MM.1S (cell line): ENCODE results near the gene VPS35.

Experiments
- DNase-seq: peaks from one replicate; pipeline ENCODE4 v3.0.0-alpha.2; 2015
- H2AFZ ChIP-seq: fragments of 300-600 bp; sonication (generic); 2 replicates; pipeline ENCODE4 v1.6.0; 2016; ENCODE audit warnings: antibody characterized with exemption, low read length
- H3F3A ChIP-seq: fragments of 300-600 bp; sonication (generic); 2 replicates; pipeline ENCODE4 v1.6.1; 2016; ENCODE audit warnings: mild to moderate bottlenecking, antibody characterized with exemption, low read length, moderate library complexity, mixed read lengths; ENCODE audit not compliant: insufficient read depth
- H3K27ac ChIP-seq: fragments of 300-600 bp; sonication (generic); 2 replicates; pipeline ENCODE4 v1.5.1; 2016; ENCODE audit warnings: mild to moderate bottlenecking, low read length
- H3K27me3 ChIP-seq: fragments of 300-600 bp; sonication (generic); replicated peaks from 2 replicates; pipeline ENCODE4 v1.6.0; 2016; ENCODE audit warnings: low read length; ENCODE audit not compliant: insufficient read depth
- H3K36me3 ChIP-seq: fragments of 300-600 bp; sonication (generic); replicated peaks from 2 replicates; pipeline ENCODE4 v1.6.1; 2016; ENCODE audit warnings: mild to moderate bottlenecking, low read length, mixed read lengths; ENCODE audit not compliant: insufficient read depth
- H3K4me1 ChIP-seq: fragments of 300-600 bp; sonication (generic); 2 replicates; pipeline ENCODE4 v1.6.1; 2016; ENCODE audit warnings: low read length, mixed read lengths
- H3K4me2 ChIP-seq: fragments of 300-600 bp; sonication (generic); 2 replicates; pipeline ENCODE4 v1.6.0; 2016; ENCODE audit warnings: low read depth, low read length
- H3K4me3 ChIP-seq: fragments of 300-600 bp; sonication (generic); 2 replicates; pipeline ENCODE4 v1.5.1; 2016; ENCODE audit warnings: low read length, mixed read lengths
- H3K79me2 ChIP-seq: fragments of 300-600 bp; sonication (generic); 2 replicates; pipeline ENCODE4 v1.6.1; 2016; ENCODE audit warnings: mixed run types, low read length, mixed read lengths
- H3K9ac ChIP-seq: fragments of 300-600 bp; sonication (generic); 2 replicates; pipeline ENCODE4 v1.6.1; 2016; ENCODE audit warnings: low read length, mixed read lengths
- H3K9me2 ChIP-seq: fragments of 300-600 bp; sonication (generic); replicated peaks from 2 replicates; pipeline ENCODE4 v1.6.1; 2016; ENCODE audit warnings: mild to moderate bottlenecking, low read length, mixed read lengths; ENCODE audit not compliant: insufficient read depth
- H3K9me3 ChIP-seq: fragments of 300-600 bp; sonication (generic); replicated peaks from 2 replicates; pipeline ENCODE4 v1.6.1; 2016; ENCODE audit warnings: mild to moderate bottlenecking, low read length, mixed read lengths; ENCODE audit not compliant: insufficient read depth
- H4K20me1 ChIP-seq: fragments of 300-600 bp; sonication (generic); 2 replicates; pipeline ENCODE4 v1.6.1; 2016; ENCODE audit warnings: mild to moderate bottlenecking, low read length, moderate library complexity, mixed read lengths; ENCODE audit not compliant: insufficient read depth
- EZH2 ChIP-seq: fragments of 300-600 bp; sonication (generic); optimal IDR thresholded peaks from 2 replicates; pipeline ENCODE3; 2017; ENCODE audit warnings: low read depth, mild to moderate bottlenecking, antibody characterized with exemption, low read length, mixed read lengths
- EZH2phosphoT487 ChIP-seq: fragments of 300-600 bp; sonication (generic); IDR thresholded peaks from 2 replicates; pipeline ENCODE4 v1.6.1; 2018; ENCODE audit warnings: antibody characterized with exemption, low read length
- TF ChIP-seq, protein P1 (sequence below): fragments of 300-600 bp; sonication (generic); IDR thresholded peaks from 2 replicates; pipeline ENCODE4 v1.5.1; 2016; ENCODE audit warnings: antibody characterized with exemption, low read length, mixed read lengths

VPS35 gene

DNA sequence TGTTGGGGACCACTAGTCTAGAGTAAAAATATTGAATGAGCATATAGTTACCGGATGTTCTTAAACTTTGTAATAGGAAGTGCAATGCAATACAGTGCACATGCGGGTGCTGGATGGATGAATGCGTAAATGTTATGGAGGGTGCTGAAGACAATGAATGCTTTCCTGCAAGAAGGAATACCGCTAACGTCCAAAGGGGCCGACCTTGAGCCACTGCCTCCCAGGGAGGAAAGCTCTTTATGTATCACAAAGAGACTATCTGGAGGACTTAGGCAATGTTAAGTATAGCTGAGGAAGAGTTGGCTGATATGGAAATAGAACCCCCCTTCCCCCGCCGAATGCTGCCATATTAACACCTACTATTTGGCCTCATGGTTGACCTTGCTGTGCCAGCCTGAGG, 40.3 kb downstream of the VPS35 start:
- Histone ChIP-seq H3K36me3 (no peaks in the 10 kb centered on the region), H3K9me2 (no peaks in the 10 kb centered on the region), H4K20me1 (no peaks in the 10 kb centered on the region), H3K4me3 (no peak overlapping the region), H3K4me2 (no peak overlapping the region), H3K27me3 (no peaks in the 10 kb centered on the region), H3K79me2 (no peaks in the 10 kb centered on the region), H3K9me3 (no peaks in the 10 kb centered on the region), H3K4me1 (no peaks in the 10 kb centered on the region), H3K9ac (no peak overlapping the region), H3F3A (no peaks in the 10 kb centered on the region), H2AFZ (no peak overlapping the region), H3K27ac (no peak overlapping the region)
- no peak for TF ChIP-seq EZH2phosphoT487
- TF ChIP-seq, protein P1, sequence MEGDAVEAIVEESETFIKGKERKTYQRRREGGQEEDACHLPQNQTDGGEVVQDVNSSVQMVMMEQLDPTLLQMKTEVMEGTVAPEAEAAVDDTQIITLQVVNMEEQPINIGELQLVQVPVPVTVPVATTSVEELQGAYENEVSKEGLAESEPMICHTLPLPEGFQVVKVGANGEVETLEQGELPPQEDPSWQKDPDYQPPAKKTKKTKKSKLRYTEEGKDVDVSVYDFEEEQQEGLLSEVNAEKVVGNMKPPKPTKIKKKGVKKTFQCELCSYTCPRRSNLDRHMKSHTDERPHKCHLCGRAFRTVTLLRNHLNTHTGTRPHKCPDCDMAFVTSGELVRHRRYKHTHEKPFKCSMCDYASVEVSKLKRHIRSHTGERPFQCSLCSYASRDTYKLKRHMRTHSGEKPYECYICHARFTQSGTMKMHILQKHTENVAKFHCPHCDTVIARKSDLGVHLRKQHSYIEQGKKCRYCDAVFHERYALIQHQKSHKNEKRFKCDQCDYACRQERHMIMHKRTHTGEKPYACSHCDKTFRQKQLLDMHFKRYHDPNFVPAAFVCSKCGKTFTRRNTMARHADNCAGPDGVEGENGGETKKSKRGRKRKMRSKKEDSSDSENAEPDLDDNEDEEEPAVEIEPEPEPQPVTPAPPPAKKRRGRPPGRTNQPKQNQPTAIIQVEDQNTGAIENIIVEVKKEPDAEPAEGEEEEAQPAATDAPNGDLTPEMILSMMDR = no peak
- no peak for TF ChIP-seq EZH2
- DNase-seq = no peak

DNA sequence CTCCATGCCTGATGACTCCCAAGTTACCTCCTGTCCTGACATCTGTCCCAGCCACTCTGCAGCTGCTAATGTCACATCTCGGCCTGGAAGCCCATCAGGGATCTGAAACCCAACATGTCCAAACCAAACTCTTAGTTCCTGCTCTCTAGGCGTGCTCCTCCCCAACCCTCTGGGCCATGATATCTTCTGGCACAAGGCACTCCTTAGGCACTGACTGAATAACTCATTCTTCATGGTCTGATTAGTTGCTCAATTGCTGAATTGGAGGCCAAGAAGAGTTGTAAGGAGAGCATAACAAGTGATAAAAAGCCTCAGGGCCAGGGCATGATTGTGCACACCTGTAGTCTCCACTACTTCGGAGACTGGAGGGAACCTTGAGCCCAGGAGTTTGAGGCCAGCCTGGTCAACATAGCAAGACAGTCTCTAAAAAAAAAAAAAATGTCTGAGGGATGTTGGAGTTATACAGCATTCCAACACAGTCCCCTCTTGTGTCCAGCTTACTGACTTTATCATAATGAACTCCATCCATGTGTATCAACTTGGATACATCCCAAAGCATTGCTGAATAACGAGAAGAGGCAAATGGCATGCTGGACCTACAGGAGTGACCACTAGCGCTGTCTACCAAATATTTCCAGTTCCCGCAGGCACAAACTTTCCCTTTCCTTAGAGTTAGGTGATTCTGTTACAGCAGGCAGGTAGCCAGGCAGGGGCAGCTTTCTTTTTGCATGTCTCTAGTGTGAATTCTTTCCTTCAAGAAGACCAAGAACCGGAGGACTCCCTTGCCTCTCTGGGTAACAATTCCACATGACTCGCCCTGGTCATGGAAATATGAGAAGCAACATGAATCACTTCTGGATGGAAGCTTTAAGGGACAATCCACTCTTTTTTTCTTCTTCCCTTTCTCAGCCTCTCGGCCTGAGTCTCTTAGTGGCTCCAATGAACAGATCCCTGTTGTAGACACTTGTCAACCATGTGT, 49.7 kb downstream of the VPS35 start:
- no peaks in the 10 kb centered on the region for H3K9me3 ChIP-seq
- H4K20me1 ChIP-seq = no peaks in the 10 kb centered on the region
- H3F3A ChIP-seq = no peaks in the 10 kb centered on the region
- no peaks in the 10 kb centered on the region for H3K36me3 ChIP-seq
- no peak for DNase-seq
- no peaks in the 10 kb centered on the region for H3K27me3 ChIP-seq
- no peak overlapping the region for H3K9ac ChIP-seq
- H2AFZ ChIP-seq = no peak overlapping the region
- no peaks in the 10 kb centered on the region for H3K79me2 ChIP-seq
- H3K4me1 ChIP-seq = no peaks in the 10 kb centered on the region
- no peak overlapping the region for H3K4me2 ChIP-seq
- TF ChIP-seq EZH2phosphoT487 (no peak), EZH2 (no peak)
- TF ChIP-seq, protein P1 = no peak
- no peaks in the 10 kb centered on the region for H3K9me2 ChIP-seq
- H3K27ac ChIP-seq = no peak overlapping the region
- no peak overlapping the region for H3K4me3 ChIP-seq

DNA sequence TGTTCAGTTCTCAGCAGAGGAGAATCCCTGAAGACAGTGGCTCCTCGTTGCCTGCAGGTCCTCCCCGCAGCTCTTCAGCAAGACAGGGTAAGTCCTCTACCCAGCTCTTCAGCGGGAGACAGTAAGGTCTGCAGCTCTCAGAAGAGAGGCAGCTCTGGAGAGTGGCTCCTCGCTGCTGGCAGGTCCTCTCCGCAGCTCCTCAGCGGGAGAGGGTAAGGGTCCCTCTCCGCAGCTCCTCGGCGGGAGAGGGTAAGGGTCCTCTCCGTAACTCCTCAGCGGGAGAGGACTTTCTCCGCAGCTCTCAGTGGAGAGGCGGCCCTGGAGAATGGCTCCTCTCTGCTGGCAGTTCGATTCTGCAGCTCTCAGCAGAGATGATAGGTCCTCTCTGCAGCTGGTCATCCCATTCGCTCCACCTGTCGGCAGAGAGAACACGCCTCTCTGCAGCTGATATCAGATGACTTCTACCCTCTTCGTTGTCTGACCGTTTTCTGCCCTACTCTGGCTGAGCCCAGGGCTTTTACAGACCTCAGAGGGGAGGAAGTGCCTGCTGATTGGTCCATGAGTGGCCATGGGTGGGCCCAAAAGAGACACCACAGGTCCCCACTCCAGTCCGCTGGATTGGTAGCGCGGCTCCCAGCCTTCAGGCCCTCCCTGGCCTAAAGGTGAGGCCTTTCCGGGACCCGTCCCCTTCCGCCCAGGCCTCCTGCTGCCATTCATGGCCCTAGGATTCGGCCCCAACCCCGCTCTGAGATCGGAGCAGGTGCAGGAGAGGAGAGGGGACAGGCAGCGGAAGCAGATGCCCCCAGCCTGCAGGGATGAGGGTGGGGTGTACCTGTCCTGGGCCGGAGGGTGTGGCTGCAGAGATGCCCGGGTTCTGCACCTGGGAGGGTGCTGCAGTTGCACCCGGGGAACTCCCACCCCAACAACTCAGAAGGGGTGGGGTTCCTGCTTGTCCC, 55.9 kb downstream of the VPS35 start:
- no peak overlapping the region for H3K27ac ChIP-seq
- no peak for DNase-seq
- H3K4me2 ChIP-seq = no peak overlapping the region
- no peaks in the 10 kb centered on the region for H3F3A ChIP-seq
- H3K36me3 ChIP-seq = no peaks in the 10 kb centered on the region
- TF ChIP-seq EZH2phosphoT487 (no peak), EZH2 (no peak)
- TF ChIP-seq, protein P1 = no peak
- H4K20me1 ChIP-seq = no peaks in the 10 kb centered on the region
- no peak overlapping the region for H2AFZ ChIP-seq
- H3K27me3 ChIP-seq = no peaks in the 10 kb centered on the region
- H3K79me2 ChIP-seq = no peaks in the 10 kb centered on the region
- no peak overlapping the region for H3K9ac ChIP-seq
- H3K4me3 ChIP-seq = no peak overlapping the region
- peaks cover 11% of the 10 kb centered on the region; the same call in 1 of the 2 replicates for H3K4me1 ChIP-seq
- H3K9me2 ChIP-seq = no peaks in the 10 kb centered on the region
- no peaks in the 10 kb centered on the region for H3K9me3 ChIP-seq
